Neural crest cell (in vitro differentiated cells): Measurements from ENCODE around the gene ARHGEF12. TPM values are rescaled to one million over a fixed set of nuclear protein-coding genes. Genes with fewer than 3 reads are reported as not detected.
A peak's percentile ranks its signal among the peaks of the same experiment; 100 is the strongest.

Experiments used
- DNase-seq: peaks from one replicate; pipeline ENCODE4 v3.0.0; 2021; ENCODE audit warnings: low read depth, mixed read lengths, low spot score
- H3K27ac Mint-ChIP-seq: one replicate; pipeline ENCODE4 v1.8.0; 2021; ENCODE audit warnings: mild to moderate bottlenecking, mixed read lengths; ENCODE audit not compliant: unreplicated experiment
- H3K27me3 Mint-ChIP-seq: 2 replicates; pipeline ENCODE4 v1.8.0; 2021; ENCODE audit warnings: low read depth, mild to moderate bottlenecking, mixed read lengths
- H3K36me3 Mint-ChIP-seq: 2 replicates; pipeline ENCODE4 v1.8.0; 2021; ENCODE audit warnings: low read depth, mild to moderate bottlenecking, mixed read lengths
- H3K4me1 Mint-ChIP-seq: 2 replicates; pipeline ENCODE4 v1.8.0; 2021; ENCODE audit warnings: mixed read lengths
- H3K4me3 Mint-ChIP-seq: one replicate; pipeline ENCODE4 v1.8.0; 2021; ENCODE audit warnings: mild to moderate bottlenecking, mixed read lengths
- H3K9me3 Mint-ChIP-seq: 2 replicates; pipeline ENCODE4 v1.8.0; 2021; ENCODE audit warnings: mixed read lengths
- total RNA-seq: library from RNA; stranded (reverse); gene quantifications from 2 replicates; pipeline ENCODE4 v1.2.1, GENCODE V29; 2021
- TF ChIP-seq, protein P1 (sequence below): fragments of 200-600 bp; sonication (generic); conservative IDR thresholded peaks from 2 replicates; pipeline ENCODE4 v1.5.0; 2021; ENCODE audit warnings: antibody characterized with exemption, mild to moderate bottlenecking

The ARHGEF12 gene
- total RNA-seq, 1 donor from 2014 or later, result 66.2 TPM

DNA sequence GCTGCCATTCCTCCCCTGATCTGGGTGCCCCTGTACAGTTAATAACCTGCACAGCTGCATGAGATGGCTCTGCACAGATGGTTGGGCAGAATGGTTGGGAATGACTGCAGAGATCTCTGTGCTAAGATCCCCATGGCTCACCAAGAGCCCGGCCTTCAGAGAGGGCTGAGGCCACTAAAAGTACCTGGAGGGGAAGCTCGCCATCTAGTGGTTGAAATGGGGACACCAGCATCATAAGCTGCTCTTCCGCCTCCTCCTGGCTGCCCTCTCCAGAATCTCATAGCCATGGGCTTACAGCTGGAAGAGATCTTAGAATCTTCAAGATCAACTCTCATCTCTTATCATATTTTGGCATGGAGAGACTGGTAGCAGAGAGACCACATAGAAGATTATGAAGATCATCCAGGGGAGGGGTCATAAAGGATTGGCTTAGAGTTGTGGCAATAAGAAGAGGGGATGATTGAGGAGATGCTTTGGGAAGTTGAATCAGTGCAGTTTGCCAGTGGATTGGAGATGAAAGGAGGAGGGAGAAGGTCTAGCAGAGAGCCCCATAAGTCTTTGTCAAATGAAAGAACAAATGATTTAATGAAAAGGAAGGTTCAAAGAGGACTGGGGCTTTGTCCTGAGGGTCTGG is 33.1 kb upstream of the ARHGEF12 start:
- Mint-ChIP-seq H3K9me3 (no peaks in the 10 kb centered on the region), H3K4me1 (peaks cover 7% of the 10 kb centered on the region), H3K27ac (no peak overlapping the region), H3K27me3 (peaks cover 3% of the 10 kb centered on the region), H3K4me3 (no peak overlapping the region), H3K36me3 (no peaks in the 10 kb centered on the region)
- TF ChIP-seq, protein P1, sequence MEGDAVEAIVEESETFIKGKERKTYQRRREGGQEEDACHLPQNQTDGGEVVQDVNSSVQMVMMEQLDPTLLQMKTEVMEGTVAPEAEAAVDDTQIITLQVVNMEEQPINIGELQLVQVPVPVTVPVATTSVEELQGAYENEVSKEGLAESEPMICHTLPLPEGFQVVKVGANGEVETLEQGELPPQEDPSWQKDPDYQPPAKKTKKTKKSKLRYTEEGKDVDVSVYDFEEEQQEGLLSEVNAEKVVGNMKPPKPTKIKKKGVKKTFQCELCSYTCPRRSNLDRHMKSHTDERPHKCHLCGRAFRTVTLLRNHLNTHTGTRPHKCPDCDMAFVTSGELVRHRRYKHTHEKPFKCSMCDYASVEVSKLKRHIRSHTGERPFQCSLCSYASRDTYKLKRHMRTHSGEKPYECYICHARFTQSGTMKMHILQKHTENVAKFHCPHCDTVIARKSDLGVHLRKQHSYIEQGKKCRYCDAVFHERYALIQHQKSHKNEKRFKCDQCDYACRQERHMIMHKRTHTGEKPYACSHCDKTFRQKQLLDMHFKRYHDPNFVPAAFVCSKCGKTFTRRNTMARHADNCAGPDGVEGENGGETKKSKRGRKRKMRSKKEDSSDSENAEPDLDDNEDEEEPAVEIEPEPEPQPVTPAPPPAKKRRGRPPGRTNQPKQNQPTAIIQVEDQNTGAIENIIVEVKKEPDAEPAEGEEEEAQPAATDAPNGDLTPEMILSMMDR, result peak; percentile 90
- peak; percentile 78 for DNase-seq

DNA sequence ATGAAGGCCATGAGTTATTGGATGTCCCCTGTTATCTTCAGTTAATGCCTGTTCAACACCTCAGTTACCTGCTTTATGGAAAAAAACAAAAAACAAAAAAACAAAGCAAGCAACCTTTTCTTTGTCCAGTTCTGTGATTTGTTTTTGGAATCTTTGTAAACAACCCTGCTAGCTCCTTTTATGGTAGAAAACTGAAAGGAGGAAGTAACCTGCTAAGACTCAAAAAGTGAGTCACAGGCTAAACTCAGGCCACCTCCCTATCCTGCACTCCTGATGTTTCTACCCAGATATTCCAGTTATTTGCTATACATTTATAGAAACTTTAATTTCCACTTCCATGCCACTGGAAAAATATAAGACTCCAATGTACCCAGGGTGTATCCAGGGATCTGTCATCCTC is 31.7 kb upstream of the ARHGEF12 start:
- Mint-ChIP-seq H3K9me3 (no peaks in the 10 kb centered on the region), H3K4me3 (no peak overlapping the region), H3K27me3 (no peaks in the 10 kb centered on the region), H3K4me1 (peaks cover 7% of the 10 kb centered on the region), H3K27ac (no peak overlapping the region), H3K36me3 (no peaks in the 10 kb centered on the region)
- DNase-seq, result no peak
- TF ChIP-seq, protein P1, result no peak

DNA sequence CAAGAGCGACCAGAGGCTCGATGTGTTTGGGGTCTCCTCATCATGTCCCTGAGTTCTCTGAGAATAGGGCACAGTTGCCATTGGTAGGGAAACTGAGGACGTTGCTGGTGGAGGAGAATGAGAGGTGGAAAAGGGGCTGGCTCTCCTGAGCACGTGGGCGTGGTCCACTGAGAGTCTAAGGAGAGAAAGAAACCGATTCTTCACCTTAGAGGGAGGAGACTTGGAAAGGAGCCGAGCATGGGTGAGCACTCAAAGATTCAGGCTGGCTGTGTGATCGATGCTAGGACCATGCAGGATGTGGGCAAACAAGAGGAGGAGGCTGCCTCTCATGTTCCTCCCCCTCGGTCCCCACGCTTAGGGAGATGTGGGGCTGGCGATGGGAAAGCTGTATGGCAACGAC is 30.9 kb upstream of the ARHGEF12 start:
- H3K4me3 Mint-ChIP-seq, result no peak overlapping the region
- no peak overlapping the region for H3K27ac Mint-ChIP-seq
- H3K9me3 Mint-ChIP-seq, result no peaks in the 10 kb centered on the region
- DNase-seq, result no peak
- peaks cover 7% of the 10 kb centered on the region for H3K4me1 Mint-ChIP-seq
- H3K27me3 Mint-ChIP-seq, result no peaks in the 10 kb centered on the region
- TF ChIP-seq, protein P1, result no peak
- no peaks in the 10 kb centered on the region for H3K36me3 Mint-ChIP-seq

DNA sequence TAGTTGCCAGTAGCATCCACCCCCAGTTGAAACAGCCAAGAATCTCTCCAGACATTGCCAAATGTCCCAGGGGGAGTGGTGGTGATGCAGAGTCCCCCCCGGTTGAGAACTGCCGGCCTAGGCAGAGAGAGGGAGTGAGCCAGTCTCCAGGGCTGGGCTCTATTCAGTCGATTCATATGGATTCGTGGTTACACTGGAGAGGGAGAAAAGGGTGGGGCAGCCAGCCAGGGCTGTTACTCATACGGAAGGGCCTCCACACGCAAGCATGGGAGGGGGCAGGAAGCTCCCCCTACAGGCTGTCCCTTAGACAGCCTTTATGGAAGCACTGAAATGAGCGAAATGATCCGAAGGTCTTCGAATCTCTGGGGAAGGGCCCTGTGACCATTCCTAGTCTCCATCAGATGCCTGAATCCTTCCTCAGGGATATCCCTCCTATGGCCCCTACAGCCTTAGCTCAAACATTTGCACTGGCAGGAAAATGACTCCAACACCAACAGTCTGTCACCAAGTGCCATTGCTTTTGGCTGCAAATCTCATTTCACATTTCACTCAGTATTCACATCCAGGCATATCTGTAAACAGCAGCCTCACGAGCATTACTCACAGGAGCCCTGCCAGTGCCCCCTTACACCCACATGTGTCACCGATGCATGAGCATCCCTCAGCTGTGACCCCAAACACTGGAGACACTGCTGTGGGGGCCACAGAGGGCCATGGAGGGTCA is 29.5 kb upstream of the ARHGEF12 start:
- H3K36me3 Mint-ChIP-seq, result no peaks in the 10 kb centered on the region
- DNase-seq, result no peak
- no peaks in the 10 kb centered on the region for H3K27me3 Mint-ChIP-seq
- H3K4me1 Mint-ChIP-seq, result peaks cover 7% of the 10 kb centered on the region
- TF ChIP-seq, protein P1, result peak; percentile 56
- no peak overlapping the region for H3K4me3 Mint-ChIP-seq
- no peak overlapping the region for H3K27ac Mint-ChIP-seq
- H3K9me3 Mint-ChIP-seq, result no peaks in the 10 kb centered on the region

DNA sequence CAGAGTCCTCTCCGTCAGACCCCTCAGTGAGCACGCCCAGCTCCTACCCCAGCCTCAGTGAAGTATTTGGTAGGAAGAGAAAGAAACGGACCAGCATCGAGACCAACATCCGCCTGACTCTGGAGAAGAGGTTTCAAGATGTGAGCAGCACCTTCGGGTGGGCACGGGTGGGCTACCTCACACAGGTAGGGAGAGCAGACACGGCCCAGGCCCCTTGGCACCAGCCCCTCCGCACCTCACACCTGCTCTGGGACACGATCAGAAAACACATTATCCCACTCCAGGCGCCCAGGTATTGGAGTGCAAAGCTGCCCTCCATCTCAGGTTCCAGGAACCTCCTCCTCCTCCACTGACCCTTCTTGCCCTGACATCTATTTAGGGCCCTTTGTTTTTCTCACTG is 28.7 kb upstream of the ARHGEF12 start:
- H3K4me1 Mint-ChIP-seq, result peaks cover 7% of the 10 kb centered on the region
- no peak overlapping the region for H3K27ac Mint-ChIP-seq
- no peak for DNase-seq
- no peaks in the 10 kb centered on the region for H3K27me3 Mint-ChIP-seq
- H3K9me3 Mint-ChIP-seq, result no peaks in the 10 kb centered on the region
- H3K36me3 Mint-ChIP-seq, result no peaks in the 10 kb centered on the region
- TF ChIP-seq, protein P1, result no peak
- H3K4me3 Mint-ChIP-seq, result no peak overlapping the region
